GM18511 (cell line): ENCODE data around the gene GHR.

Experiments used
- ATAC-seq: cut with Tn5 transposase; IDR thresholded peaks from one replicate; pipeline ENCODE4 v1.9.1; 2021; ENCODE audit warnings: mild to moderate bottlenecking, moderate library complexity; ENCODE audit not compliant: unreplicated experiment

The GHR gene

DNA sequence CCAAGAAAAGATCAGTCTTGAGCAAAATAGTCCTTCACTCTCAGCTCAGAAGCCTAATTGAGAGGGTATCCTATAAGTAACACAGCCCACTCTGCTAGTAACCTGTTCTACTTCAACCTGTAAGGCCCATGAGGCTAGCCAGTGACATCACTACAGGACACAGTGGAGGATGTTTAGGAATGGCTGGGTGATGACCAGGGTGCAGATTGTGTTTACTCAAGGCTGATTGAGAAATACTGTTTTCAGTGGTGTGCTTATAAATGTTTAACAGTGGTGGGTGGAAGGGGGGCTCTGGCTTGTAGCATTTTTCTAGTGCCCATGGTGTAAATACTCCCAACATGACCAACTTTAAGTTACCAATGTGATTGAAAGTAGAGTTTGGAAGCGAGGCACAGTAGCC lies 173.6 kb downstream of the GHR start:
- no peak for ATAC-seq

DNA sequence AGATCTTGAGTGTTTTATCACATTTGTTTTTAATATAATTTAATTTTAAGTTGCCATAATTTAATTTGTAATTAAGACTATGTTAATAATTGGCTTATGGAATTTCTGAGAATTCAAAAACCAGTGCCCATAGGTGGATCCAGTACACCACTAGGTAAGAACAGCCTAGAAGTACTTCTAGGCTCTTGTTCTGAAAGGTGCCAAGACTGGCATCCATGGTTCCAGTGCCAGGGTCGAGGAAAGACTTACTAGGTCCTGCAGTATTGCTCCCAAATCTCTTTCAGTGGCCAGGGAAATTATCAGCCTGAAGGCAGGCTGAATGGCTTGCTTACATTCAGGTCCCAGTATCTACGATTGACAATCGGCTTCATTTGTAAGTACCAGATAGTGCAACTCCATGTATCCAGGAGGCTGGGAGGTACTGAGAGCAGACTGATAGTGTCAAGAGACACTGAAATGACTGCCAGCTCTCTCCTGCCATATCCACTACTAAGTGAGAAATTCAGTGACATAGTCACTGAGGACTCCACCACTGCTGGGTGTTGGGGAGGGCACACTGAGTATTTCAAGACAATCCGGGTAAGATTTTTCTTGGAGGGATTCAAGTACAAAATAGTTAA lies 174.2 kb downstream of the GHR start:
- ATAC-seq: no peak

DNA sequence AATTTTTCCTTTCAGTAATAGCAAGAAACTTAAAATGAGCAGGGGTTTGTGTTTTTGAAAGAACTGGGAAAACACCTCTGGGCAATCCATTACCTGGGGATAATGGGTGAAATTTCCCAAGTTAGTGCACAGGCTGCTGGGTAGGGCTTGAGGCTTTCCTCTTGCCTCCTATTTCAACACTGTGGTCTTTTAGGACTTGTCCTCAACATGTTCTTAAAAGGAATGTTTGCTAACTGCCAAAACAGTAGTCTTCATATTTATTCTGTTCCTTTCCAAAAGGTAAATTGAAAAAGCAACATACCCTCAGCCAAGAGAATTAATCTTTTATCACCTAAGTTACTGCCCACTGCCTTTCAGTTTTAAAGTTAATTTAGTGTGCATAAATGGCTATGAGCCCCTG lies 175.1 kb downstream of the GHR start:
- ATAC-seq: no peak

GRCh38 chr5:42599106-42599505 lies 175.9 kb downstream of the GHR start:
- ATAC-seq: no peak

GRCh38 chr5:42600441-42600840 lies 177.2 kb downstream of the GHR start:
- no peak for ATAC-seq

DNA sequence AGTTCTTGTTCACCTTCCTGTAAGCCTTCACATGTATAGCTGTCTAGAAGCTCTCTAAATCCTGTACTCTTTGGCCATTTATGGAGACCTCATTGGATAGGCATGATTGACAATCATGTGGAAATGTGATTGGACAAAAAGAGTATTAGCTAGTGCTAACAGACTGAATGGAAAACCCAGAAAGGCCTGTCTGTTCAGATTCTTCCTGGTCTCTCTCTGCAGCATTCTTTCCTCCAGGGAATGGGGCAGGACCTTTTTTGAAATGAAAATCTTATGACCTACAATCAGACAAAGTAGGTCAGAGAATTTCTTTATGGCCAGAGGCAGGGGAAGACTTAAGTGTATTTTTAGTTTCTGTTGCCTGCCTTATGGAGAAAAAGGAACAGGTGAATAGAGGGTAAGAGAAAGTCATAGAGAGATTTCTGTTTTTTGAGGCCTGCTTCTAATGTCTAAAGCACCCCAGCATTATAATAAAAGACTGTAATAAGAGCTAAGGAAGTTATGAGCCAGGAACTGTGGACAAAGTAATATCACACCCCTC lies 181.0 kb downstream of the GHR start:
- ATAC-seq: no peak

DNA sequence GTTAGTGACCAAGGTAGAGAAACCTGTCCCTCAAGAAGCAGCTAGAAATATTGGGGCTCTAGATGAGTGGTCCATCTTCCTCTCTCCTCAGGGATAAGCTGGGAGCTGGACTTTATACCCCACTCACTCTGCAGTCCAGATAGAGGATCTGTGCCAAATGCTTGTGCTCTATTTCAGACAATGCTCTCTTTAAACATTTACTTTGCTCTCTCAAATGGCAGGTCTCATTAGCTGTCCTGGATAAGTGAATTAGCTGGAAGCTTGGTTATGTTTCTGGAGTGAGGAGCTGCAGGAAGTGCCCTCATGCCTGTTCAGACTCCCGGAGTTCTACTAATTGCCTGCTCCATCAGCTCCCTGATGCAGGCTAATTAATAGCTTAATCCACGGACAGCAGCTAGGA lies 182.3 kb downstream of the GHR start:
- ATAC-seq: no peak

GRCh38 chr5:42606464-42606869 lies 183.2 kb downstream of the GHR start:
- ATAC-seq: no peak

DNA sequence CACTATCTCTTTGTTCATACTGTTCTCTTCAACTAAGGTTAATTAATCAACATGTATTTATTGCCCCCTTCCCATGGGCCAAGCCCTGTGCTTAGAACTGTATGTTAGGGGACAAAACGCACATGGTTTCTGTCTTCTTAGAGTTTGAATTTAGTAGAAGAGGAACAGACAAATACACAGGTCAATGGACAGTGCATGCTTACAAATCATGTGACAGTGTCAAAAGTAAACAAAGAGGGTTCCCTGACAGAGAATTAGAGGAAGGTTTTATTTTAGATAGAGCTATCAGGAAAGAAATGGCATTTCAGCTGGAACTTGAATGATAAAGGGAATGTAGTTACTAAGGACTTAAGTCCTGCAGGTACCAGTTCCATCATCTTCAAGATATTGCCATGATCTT lies 188.2 kb downstream of the GHR start:
- no peak for ATAC-seq

GRCh38 chr5:42612750-42613366 lies 189.6 kb downstream of the GHR start:
- ATAC-seq: no peak

GRCh38 chr5:42614509-42614908 lies 191.3 kb downstream of the GHR start:
- ATAC-seq: no peak

DNA sequence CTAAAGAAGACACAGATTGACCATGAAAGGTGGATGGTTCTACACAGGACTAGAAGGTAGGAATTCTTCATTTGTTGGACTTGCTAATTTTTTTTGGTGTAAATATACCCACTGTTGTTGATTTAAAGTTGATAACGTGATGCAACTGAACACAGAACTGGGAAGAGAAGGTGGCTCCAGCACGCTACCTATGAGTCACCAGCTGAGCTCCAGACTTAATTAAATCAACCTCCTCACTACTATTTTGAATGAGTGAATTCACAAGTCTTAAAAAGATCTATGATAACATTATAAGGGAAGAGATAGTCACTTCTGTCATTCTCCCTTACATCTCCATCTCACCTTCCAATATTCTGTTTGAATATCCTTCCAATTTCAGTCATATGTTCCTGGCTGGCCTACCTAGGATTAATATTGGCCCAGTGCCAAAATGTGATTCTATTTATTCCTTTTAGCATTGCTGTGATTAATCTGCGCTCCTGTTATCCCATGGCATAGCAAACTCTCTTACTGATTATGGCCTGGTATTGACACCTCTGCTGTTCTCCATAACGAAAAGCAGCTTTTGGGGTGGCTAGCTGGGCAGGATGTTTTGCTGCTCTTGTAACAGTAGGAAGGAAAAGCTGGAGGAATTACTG lies 197.5 kb downstream of the GHR start:
- no peak for ATAC-seq

DNA sequence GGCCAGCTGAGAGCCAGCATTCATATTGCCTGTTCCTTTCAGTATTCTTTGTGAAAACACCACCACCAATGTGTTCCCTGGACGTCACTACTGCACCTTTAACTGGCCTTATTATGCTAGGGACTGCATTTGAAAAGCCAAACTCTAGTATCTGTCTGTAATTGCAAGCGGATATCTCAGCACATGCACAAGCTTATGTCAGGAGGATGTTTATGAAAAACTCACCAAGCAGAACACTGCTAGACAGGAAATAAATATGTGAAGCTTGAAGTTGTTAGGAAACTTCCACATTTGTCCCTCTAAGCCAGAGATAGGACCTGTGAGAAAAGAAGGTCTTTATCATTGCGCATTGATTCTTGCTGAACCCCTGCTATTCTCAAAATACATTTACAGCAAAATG lies 198.0 kb downstream of the GHR start:
- ATAC-seq: no peak

- ATAC-seq: no peak
Measured at GRCh38 chr5:42621662-42622061, 198.4 kb downstream of the GHR start.

DNA sequence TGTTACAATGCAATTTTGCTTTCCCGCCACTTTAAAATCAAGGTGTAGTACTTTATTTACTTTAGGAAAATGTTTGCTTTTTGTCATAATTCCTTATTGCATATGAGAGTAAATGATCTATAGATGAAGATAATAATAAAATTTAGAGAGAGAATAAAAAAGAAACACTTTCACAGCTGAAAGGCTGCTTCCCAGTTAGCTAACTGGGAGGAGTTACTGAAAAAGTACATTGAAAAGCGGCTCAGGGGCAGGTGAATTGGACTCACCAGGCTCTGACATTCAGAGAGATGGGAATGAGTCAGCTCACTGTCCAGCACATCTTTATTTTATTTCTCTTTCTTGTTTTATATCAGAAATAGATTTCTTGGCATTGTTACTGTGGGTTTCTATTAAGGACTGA lies 201.7 kb downstream of the GHR start:
- no peak for ATAC-seq

GRCh38 chr5:42626462-42626861 lies 203.2 kb downstream of the GHR start:
- ATAC-seq: no peak

GRCh38 chr5:42628821-42629220 lies 205.6 kb downstream of the GHR start:
- ATAC-seq: no peak

DNA sequence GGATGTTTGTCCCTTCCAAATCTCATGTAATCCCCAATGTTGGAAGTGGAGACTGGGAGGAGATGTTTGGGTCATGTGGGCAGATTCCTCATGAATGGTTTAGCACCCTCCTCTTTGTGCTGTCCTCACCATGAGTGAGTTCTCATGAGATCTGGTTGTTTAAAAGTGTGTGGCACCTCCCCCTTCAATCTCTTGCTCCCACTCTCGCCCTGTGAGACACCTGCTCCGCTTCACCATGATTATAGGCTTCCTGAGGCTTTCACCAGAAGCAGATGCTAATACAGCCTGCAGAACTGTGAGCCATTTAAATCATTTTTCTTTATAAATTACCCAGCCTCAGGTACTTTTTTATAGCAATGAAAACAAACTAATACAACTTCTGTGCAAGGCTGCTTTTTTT lies 206.0 kb downstream of the GHR start:
- ATAC-seq: no peak

- no peak for ATAC-seq
Measured at GRCh38 chr5:42631241-42631640, 208.0 kb downstream of the GHR start.

GRCh38 chr5:42632354-42632900 lies 209.2 kb downstream of the GHR start:
- ATAC-seq: no peak

GRCh38 chr5:42634575-42634974 lies 211.3 kb downstream of the GHR start:
- no peak for ATAC-seq

- ATAC-seq: no peak
Measured at GRCh38 chr5:42636425-42636824, 213.2 kb downstream of the GHR start.
